ENCODE data around the gene TRIO. TPM values are rescaled to one million over a fixed set of nuclear protein-coding genes. Genes with fewer than 3 reads are reported as not detected.

Gene TRIO
- total RNA-seq, 1 experiment from 2014 or later: 88.8 TPM

DNA sequence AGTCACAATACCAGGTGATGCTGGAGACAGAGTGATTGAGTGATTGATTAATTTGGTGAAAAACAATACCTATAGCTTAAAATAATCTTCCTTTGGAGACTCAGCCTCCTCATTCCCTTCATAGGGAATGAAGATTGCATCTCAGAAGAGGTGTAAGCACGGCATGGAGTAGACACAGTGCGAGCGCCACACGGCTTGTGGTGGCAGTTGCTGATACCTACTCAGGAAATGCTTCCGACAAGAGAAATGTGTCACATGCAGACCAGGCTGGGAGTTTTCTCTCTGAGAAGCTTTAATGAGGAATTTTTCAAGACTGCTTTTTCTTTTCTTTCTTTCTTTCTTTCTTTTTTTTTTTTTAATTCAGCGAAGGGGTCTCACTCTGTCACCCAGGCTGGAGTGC lies 226.6 kb downstream of the TRIO start:
- H3K9me3 Mint-ChIP-seq: no peaks in the 10 kb centered on the region
- peaks cover 17% of the 10 kb centered on the region for H3K4me1 Mint-ChIP-seq
- ATAC-seq: no peak
- POLR2A ChIA-PET: no interaction called here
- no peak overlapping the region for H3K27ac Mint-ChIP-seq
- TF ChIP-seq NR2C2 (CRISPR knock-in tag; IDR thresholded peaks at IDR 0.05) (no peak), ATF1 (CRISPR knock-in tag; IDR thresholded peaks at IDR 0.05) (no peak), ETV6 (CRISPR knock-in tag; IDR thresholded peaks at IDR 0.05) (no peak), ZNF263 (CRISPR knock-in tag; IDR thresholded peaks at IDR 0.05; ENCODE audit: low read depth) (no peak), OVOL2 (CRISPR knock-in tag; IDR thresholded peaks at IDR 0.05; ENCODE audit: borderline replicate concordance) (no peak), CREB1 (CRISPR knock-in tag; IDR thresholded peaks at IDR 0.05) (no peak), GABPB1 (CRISPR knock-in tag; IDR thresholded peaks at IDR 0.05) (no peak), HMGA2 (CRISPR knock-in tag; IDR thresholded peaks at IDR 0.05) (no peak)
- TF ChIP-seq, protein P1, sequence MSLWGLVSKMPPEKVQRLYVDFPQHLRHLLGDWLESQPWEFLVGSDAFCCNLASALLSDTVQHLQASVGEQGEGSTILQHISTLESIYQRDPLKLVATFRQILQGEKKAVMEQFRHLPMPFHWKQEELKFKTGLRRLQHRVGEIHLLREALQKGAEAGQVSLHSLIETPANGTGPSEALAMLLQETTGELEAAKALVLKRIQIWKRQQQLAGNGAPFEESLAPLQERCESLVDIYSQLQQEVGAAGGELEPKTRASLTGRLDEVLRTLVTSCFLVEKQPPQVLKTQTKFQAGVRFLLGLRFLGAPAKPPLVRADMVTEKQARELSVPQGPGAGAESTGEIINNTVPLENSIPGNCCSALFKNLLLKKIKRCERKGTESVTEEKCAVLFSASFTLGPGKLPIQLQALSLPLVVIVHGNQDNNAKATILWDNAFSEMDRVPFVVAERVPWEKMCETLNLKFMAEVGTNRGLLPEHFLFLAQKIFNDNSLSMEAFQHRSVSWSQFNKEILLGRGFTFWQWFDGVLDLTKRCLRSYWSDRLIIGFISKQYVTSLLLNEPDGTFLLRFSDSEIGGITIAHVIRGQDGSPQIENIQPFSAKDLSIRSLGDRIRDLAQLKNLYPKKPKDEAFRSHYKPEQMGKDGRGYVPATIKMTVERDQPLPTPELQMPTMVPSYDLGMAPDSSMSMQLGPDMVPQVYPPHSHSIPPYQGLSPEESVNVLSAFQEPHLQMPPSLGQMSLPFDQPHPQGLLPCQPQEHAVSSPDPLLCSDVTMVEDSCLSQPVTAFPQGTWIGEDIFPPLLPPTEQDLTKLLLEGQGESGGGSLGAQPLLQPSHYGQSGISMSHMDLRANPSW (CRISPR knock-in tag; conservative IDR thresholded peaks at IDR 0.05; ENCODE audit: low read depth): no peak
- TF ChIP-seq, protein P2, sequence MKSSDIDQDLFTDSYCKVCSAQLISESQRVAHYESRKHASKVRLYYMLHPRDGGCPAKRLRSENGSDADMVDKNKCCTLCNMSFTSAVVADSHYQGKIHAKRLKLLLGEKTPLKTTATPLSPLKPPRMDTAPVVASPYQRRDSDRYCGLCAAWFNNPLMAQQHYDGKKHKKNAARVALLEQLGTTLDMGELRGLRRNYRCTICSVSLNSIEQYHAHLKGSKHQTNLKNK (CRISPR knock-in tag; IDR thresholded peaks at IDR 0.05): no peak
- TF ChIP-seq, protein P3, sequence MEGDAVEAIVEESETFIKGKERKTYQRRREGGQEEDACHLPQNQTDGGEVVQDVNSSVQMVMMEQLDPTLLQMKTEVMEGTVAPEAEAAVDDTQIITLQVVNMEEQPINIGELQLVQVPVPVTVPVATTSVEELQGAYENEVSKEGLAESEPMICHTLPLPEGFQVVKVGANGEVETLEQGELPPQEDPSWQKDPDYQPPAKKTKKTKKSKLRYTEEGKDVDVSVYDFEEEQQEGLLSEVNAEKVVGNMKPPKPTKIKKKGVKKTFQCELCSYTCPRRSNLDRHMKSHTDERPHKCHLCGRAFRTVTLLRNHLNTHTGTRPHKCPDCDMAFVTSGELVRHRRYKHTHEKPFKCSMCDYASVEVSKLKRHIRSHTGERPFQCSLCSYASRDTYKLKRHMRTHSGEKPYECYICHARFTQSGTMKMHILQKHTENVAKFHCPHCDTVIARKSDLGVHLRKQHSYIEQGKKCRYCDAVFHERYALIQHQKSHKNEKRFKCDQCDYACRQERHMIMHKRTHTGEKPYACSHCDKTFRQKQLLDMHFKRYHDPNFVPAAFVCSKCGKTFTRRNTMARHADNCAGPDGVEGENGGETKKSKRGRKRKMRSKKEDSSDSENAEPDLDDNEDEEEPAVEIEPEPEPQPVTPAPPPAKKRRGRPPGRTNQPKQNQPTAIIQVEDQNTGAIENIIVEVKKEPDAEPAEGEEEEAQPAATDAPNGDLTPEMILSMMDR (IDR thresholded peaks at IDR 0.05): no peak
- TF ChIP-seq, protein P4, sequence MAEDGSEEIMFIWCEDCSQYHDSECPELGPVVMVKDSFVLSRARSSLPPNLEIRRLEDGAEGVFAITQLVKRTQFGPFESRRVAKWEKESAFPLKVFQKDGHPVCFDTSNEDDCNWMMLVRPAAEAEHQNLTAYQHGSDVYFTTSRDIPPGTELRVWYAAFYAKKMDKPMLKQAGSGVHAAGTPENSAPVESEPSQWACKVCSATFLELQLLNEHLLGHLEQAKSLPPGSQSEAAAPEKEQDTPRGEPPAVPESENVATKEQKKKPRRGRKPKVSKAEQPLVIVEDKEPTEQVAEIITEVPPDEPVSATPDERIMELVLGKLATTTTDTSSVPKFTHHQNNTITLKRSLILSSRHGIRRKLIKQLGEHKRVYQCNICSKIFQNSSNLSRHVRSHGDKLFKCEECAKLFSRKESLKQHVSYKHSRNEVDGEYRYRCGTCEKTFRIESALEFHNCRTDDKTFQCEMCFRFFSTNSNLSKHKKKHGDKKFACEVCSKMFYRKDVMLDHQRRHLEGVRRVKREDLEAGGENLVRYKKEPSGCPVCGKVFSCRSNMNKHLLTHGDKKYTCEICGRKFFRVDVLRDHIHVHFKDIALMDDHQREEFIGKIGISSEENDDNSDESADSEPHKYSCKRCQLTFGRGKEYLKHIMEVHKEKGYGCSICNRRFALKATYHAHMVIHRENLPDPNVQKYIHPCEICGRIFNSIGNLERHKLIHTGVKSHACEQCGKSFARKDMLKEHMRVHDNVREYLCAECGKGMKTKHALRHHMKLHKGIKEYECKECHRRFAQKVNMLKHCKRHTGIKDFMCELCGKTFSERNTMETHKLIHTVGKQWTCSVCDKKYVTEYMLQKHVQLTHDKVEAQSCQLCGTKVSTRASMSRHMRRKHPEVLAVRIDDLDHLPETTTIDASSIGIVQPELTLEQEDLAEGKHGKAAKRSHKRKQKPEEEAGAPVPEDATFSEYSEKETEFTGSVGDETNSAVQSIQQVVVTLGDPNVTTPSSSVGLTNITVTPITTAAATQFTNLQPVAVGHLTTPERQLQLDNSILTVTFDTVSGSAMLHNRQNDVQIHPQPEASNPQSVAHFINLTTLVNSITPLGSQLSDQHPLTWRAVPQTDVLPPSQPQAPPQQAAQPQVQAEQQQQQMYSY (CRISPR knock-in tag; IDR thresholded peaks at IDR 0.05): no peak
- peaks cover 72% of the 10 kb centered on the region for H3K36me3 Mint-ChIP-seq
- CTCF ChIA-PET: interaction anchor here (1.3 to 1.8 kb wide), 2 partner anchors 17 to 18 kb away, joined by 3 read pairs; no protein-coding TSS in a partner anchor
- H3K27me3 Mint-ChIP-seq (ENCODE audit: low read depth): no peaks in the 10 kb centered on the region
- H3K4me3 Mint-ChIP-seq: no peak overlapping the region
- DNase-seq (ENCODE audit: low spot score): no peak

DNA sequence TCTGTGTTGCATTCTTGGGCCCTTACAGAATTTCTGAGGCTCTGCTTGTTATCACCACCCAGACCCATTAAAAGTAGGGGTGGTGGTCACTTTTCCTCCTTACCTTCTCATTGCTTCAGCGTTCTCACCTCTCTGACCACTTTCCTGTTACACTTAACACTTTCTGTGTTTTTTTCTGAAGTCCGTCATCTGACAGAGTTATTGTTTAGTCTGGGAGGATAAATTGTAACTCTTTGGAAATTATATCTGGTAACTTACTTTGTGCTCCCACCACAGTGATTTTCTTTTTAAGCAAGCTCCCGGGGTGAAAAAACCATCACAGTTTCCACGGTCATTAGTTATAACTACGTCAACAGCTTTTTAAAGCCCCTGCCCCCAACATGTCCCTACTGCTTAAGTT lies 227.2 kb downstream of the TRIO start:
- Mint-ChIP-seq H3K9me3 (no peaks in the 10 kb centered on the region), H3K27ac (no peak overlapping the region), H3K4me3 (no peak overlapping the region), H3K36me3 (peaks cover 66% of the 10 kb centered on the region), H3K4me1 (peaks cover 17% of the 10 kb centered on the region), H3K27me3 (ENCODE audit: low read depth) (no peaks in the 10 kb centered on the region)
- CTCF ChIA-PET: interaction anchor here (0.8 to 1.8 kb wide), 3 partner anchors 17 to 278 kb away, joined by 3 read pairs; no protein-coding TSS in a partner anchor
- ATAC-seq (no peak), DNase-seq (ENCODE audit: low spot score) (no peak)
- POLR2A ChIA-PET: no interaction called here
- TF ChIP-seq ATF1 (CRISPR knock-in tag; IDR thresholded peaks at IDR 0.05): no peak
- no peak for TF ChIP-seq ZNF232 (CRISPR knock-in tag; IDR thresholded peaks at IDR 0.05)
- TF ChIP-seq, protein P5, sequence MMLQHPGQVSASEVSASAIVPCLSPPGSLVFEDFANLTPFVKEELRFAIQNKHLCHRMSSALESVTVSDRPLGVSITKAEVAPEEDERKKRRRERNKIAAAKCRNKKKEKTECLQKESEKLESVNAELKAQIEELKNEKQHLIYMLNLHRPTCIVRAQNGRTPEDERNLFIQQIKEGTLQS (CRISPR knock-in tag; conservative IDR thresholded peaks at IDR 0.05): no peak
- TF ChIP-seq, protein P6, sequence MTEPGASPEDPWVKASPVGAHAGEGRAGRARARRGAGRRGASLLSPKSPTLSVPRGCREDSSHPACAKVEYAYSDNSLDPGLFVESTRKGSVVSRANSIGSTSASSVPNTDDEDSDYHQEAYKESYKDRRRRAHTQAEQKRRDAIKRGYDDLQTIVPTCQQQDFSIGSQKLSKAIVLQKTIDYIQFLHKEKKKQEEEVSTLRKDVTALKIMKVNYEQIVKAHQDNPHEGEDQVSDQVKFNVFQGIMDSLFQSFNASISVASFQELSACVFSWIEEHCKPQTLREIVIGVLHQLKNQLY (CRISPR knock-in tag; IDR thresholded peaks at IDR 0.05): no peak
- TF ChIP-seq, protein P7, sequence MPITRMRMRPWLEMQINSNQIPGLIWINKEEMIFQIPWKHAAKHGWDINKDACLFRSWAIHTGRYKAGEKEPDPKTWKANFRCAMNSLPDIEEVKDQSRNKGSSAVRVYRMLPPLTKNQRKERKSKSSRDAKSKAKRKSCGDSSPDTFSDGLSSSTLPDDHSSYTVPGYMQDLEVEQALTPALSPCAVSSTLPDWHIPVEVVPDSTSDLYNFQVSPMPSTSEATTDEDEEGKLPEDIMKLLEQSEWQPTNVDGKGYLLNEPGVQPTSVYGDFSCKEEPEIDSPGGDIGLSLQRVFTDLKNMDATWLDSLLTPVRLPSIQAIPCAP (CRISPR knock-in tag; IDR thresholded peaks at IDR 0.05): no peak
- no peak for TF ChIP-seq SP1 (CRISPR knock-in tag; conservative IDR thresholded peaks at IDR 0.05)
- TF ChIP-seq TEAD1 (CRISPR knock-in tag; IDR thresholded peaks at IDR 0.05): no peak
- no peak for TF ChIP-seq NR2C2 (CRISPR knock-in tag; IDR thresholded peaks at IDR 0.05)
- TF ChIP-seq, protein P8, sequence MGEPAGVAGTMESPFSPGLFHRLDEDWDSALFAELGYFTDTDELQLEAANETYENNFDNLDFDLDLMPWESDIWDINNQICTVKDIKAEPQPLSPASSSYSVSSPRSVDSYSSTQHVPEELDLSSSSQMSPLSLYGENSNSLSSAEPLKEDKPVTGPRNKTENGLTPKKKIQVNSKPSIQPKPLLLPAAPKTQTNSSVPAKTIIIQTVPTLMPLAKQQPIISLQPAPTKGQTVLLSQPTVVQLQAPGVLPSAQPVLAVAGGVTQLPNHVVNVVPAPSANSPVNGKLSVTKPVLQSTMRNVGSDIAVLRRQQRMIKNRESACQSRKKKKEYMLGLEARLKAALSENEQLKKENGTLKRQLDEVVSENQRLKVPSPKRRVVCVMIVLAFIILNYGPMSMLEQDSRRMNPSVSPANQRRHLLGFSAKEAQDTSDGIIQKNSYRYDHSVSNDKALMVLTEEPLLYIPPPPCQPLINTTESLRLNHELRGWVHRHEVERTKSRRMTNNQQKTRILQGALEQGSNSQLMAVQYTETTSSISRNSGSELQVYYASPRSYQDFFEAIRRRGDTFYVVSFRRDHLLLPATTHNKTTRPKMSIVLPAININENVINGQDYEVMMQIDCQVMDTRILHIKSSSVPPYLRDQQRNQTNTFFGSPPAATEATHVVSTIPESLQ (CRISPR knock-in tag; IDR thresholded peaks at IDR 0.05): no peak
- TF ChIP-seq, protein P3 (IDR thresholded peaks at IDR 0.05): no peak
- TF ChIP-seq ZNF138 (CRISPR knock-in tag; conservative IDR thresholded peaks at IDR 0.05): no peak
